GM19099 (cell line): ENCODE results near the gene LRP1-AS.

Source experiments
- POLR2A ChIP-seq: IDR thresholded peaks from 3 replicates; pipeline ENCODE4 v1.6.1; 2011; ENCODE audit warnings: low read depth; ENCODE audit not compliant: insufficient read length; ENCODE audit errors: extremely low read depth

The LRP1-AS gene

GRCh38 chr12:57158186-57158585 is 10.8 kb upstream of the LRP1-AS start:
- TF ChIP-seq POLR2A, result no peak

DNA sequence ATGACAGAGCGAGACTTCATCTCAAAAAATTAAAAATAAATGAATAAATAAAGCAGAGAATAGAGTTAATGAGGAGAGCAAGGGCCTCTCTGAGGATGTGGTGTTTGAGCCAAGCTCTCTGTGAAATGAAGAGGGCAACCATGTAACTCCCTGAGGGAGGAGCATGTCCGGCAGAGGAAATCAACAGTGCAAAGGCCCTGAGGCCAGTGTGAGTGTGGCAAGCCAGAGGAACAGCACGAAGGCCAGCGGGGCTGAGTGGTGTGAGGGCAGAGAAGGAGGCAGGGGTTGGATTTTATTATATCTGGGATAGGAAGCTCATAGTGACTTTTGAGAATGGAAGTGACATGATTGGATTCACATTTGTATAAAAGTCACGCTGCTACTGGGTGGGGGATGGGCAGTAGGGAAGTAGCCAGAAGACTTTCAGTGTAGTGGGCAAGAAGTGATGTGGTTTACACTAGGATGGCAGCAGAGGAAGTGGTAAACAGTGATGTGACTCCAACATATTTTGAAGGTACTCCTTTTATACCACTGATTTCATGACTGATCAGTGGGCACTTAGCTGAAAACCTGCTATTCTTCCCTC is 10.3 kb upstream of the LRP1-AS start:
- no peak for TF ChIP-seq POLR2A

GRCh38 chr12:57156701-57157403 is 9.4 kb upstream of the LRP1-AS start:
- no peak for TF ChIP-seq POLR2A

GRCh38 chr12:57154804-57155434 is 7.5 kb upstream of the LRP1-AS start:
- no peak for TF ChIP-seq POLR2A

DNA sequence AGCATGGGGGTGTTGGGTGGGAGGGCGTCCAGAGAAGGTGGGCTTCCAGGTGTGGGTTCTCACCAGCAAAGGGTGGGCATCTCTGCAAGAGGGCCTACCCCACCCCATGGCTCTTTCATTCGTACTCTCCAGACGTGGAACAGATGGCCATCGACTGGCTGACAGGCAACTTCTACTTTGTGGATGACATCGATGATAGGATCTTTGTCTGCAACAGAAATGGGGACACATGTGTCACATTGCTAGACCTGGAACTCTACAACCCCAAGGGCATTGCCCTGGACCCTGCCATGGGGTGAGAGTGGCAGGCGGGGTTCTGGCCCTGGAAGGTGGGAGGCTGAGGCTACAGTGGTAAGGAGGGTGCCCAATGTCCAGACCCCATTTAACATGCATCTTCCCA is 6.7 kb upstream of the LRP1-AS start:
- no peak for TF ChIP-seq POLR2A

DNA sequence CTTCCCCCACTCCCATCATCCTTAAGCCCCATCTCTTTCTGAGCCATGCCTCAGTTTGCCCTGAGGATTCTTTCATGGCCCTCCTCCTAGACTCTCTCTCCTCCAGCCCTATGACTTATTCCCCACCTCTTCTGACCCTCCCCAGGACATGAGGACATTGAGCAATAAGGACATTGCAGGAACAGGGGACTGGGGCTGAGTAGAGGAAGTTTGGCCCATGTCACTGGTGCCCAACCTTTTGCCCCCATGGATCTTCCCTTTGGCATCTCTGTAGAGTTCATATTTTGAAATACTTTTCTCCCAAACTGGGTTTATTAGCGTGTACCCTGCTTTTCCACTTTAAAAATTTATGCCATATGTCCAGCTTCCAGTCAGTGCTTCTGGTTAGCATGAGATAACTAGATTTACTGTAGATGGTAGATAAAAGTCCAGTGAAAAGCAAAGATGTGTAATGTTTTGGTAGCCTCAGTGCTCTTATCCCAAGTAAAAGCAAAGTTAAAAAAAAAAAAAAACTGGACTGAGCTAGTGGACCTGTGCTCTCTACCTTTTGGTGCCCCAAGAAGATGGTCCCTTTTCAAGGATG is 6.1 kb upstream of the LRP1-AS start:
- no peak for TF ChIP-seq POLR2A

GRCh38 chr12:57152639-57153038 is 5.2 kb upstream of the LRP1-AS start:
- TF ChIP-seq POLR2A, result no peak

DNA sequence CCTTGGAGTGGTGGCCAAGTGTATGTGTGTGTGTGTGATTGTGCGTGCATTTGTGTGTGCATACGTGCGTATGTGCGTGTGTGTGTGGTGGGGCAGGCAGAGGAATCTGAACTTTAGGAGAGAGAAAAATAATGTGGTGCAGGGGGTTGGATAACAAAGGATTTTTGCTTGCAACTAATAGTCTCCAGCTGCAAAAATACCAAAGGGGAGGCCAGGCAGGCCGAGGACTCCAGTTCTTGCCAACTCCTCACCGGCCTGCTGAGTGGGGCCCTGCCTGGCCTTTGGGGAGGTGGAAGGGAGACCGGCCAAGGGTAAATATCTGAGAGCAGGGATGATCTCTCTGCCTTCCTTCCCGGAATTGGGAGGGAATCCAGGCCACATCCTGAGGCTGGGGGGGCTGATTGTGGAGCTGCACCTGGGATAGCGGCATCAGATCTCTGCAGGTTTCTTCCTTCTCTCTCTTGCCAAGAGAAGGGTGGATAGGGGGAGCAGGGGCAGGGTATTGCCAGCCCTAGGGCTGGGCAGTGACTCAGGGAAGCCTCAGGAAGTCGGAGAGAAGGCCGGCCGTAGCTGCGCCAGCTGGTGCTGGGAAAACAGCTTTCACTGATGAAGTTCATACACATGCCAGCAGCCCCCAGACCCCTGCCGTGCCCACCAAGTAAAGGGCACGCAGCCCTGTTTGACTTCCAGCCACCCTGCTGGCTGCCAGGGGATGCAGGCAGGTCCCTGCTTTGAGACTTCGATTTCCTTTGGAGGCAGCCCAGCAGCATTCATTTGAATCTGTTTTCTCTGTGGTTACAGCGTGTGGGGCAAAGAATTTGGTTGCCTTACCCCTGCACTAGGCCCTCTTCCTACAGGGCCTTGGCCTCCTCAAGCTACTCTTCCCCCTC is 4.6 kb upstream of the LRP1-AS start:
- no peak for TF ChIP-seq POLR2A

DNA sequence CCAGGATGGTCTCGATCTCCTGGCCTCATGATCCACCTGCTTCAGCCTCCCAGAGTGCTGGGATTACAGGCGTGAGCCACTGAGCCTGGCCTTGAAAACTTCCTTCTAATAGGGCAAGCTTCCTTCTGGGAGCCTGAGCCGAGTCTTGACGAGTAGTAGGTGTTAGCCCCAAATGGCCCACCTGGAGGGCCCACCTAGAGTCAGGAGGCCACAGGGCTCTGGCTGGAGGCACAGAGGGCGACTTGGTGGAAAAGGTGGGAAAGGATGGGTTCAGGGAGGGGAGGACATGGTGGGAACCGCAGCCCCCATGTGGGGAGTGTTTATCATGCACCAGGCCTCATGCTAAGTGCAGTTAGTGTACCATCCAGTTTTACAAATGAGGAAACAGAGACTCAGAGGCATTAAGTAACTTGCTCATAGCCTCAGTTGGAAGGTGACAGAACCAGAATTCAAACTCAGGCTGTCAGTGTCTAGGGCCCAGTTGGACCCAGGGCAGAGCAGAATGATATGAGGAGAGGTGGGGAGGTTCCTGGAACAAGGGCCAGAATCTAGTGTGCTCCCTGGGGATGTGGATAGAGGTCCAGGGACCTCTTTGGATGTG is 3.1 kb upstream of the LRP1-AS start:
- no peak for TF ChIP-seq POLR2A

DNA sequence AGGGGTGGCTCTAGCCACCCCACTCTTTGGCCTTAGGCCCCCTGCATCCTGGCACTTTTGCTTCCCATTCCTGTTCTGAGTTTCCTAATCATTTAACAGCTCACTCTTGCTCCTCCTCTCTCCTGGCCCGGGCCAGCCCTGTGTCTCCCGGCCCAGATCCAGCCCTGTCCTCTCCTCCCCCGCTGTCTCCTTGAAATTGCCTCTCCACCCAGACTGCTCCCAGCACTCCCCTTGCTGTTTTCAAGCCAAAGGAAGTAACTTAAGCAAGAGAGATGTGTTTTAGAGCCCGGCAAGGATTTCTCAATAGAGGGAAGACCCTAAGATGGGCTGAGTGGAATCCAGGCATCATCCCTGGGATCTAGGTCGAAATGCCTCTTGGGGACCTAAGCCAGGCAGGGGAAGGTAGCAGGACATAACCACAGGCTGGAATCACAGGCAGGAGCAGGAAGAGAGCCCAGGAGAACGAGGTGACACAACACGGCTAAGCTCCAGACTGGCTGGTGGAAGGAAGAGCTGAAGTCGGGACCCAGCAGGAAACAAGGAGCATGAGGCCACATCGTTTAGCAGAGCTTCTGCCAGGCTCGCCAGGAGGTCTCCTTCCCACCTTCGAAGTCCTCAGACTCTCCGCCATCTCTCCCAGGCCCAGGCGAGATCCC is 2.0 kb upstream of the LRP1-AS start:
- TF ChIP-seq POLR2A, result no peak

GRCh38 chr12:57148469-57149244 is 1.2 kb upstream of the LRP1-AS start:
- no peak for TF ChIP-seq POLR2A

- TF ChIP-seq POLR2A, result no peak
Observed at GRCh38 chr12:57146092-57146491, 1.3 kb downstream of the LRP1-AS start.

DNA sequence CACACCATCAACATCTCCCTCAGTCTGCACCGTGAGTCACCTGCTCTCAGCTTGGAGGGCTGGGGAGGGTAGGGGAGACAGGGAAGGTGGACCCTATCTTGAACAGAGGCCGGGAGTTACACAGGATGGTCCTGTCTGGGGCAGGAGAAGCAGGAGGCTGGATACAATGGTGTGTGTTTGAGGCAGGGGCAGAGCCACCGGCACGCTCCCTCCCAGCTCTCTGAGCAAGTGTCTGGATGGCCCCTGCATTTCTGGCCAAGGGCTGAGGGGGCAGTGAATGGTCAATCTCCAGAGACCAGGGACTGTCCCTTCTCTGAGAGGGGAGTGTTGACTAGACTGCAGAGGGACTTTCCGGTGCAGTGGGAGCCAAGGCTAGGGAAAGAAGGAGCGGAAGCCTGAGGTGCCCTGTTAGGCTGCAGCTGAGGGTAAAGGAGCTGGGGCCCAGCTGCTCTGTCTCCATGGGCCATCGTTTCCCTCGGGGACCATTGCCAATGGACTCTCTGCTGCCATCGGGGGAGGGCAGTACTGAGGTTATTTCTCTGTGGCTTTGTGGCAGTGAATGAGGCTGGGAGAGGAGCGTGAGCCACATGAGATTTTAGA is 1.9 kb downstream of the LRP1-AS start:
- TF ChIP-seq POLR2A, result no peak
